Activated naive CD4-positive, alpha-beta T cell treated with anti-CD3 and anti-CD28 coated beads, Interleukin-2, amount 10 ng/mL, durations not matched to agents 7 days and 5 days (primary cell): Measurements from ENCODE around the gene MAN2C1.
A peak's percentile ranks its signal among the peaks of the same experiment; 100 is the strongest.
"Not testable (repeated sequence)": the region's sequence is repeated elsewhere in the genome, so short reads cannot be mapped to it uniquely, and the experiment has no call there.

ENCODE experiments used
- CTCF ChIA-PET: fragments of 350-600 bp; sonication (Branson Sonifier 250); formaldehyde crosslinking; loops from one replicate; lab custom pipeline; 2021; ENCODE audit warnings: antibody characterized with exemption; lab: Charles Lee
- DNase-seq: peaks from one replicate; pipeline ENCODE4 v3.0.0-alpha.2; 2020
- H3K27ac Mint-ChIP-seq: one replicate; pipeline ENCODE4 v1.8.0; 2021; ENCODE audit warnings: mild to moderate bottlenecking, moderate library complexity, mixed read lengths
- H3K27me3 Mint-ChIP-seq: one replicate; pipeline ENCODE4 v1.8.0; 2021; ENCODE audit warnings: mild to moderate bottlenecking, mixed read lengths
- H3K36me3 Mint-ChIP-seq: one replicate; pipeline ENCODE4 v1.8.0; 2021; ENCODE audit warnings: mixed read lengths
- H3K4me1 Mint-ChIP-seq: one replicate; pipeline ENCODE4 v1.8.0; 2021; ENCODE audit warnings: mixed read lengths
- H3K4me3 Mint-ChIP-seq: one replicate; pipeline ENCODE4 v1.8.0; 2021; ENCODE audit warnings: mild to moderate bottlenecking, moderate library complexity, mixed read lengths
- H3K9me3 Mint-ChIP-seq: one replicate; pipeline ENCODE4 v1.8.0; 2021; ENCODE audit warnings: mixed read lengths

The MAN2C1 gene

GRCh38 chr15:75367913-75368688 is at the start of gene MAN2C1:
TSS of gene MAN2C1 (minus strand) at chr15:75368607. CDS start at chr15:75368583, 24 bp downstream.
- peak; percentile 96 for DNase-seq
- Mint-ChIP-seq H3K27ac (peak within 1 kb of the TSS; percentile 97), H3K4me3 (peak within 1 kb of the TSS; percentile 88), H3K36me3 (peaks cover 45% of the 10 kb centered on the region), H3K9me3 (no peaks in the 10 kb centered on the region), H3K27me3 (peaks cover 3% of the 10 kb centered on the region), H3K4me1 (peaks cover 30% of the 10 kb centered on the region)
- CTCF ChIA-PET, result interaction anchor here (0.6 to 4.3 kb wide), 37 partner anchors 9 to 433 kb away, joined by 3 to 62 read pairs (median 4); partner anchors contain the start of genes C15orf39, COMMD4, IMP3 and NEIL1

GRCh38 chr15:75416584-75416983 is 48.2 kb upstream of the MAN2C1 start:
- Mint-ChIP-seq H3K36me3 (peaks cover 45% of the 10 kb centered on the region), H3K9me3 (no peaks in the 10 kb centered on the region), H3K4me3 (no peak overlapping the region), H3K27me3 (no peaks in the 10 kb centered on the region), H3K27ac (peak overlapping the region; percentile 54), H3K4me1 (no peaks in the 10 kb centered on the region)
- CTCF ChIA-PET, result no interaction called here
- DNase-seq, result no peak

- Mint-ChIP-seq H3K36me3 (peaks cover 72% of the 10 kb centered on the region), H3K4me3 (no peak overlapping the region), H3K9me3 (no peaks in the 10 kb centered on the region), H3K27me3 (no peaks in the 10 kb centered on the region), H3K27ac (no peak overlapping the region), H3K4me1 (peaks cover 2% of the 10 kb centered on the region)
- CTCF ChIA-PET, result no interaction called here
- DNase-seq, result no peak
Measured at GRCh38 chr15:75410196-75410595, 41.8 kb upstream of the MAN2C1 start.

GRCh38 chr15:75407083-75407482 is 38.7 kb upstream of the MAN2C1 start:
- Mint-ChIP-seq H3K9me3 (no peaks in the 10 kb centered on the region), H3K36me3 (peaks cover 63% of the 10 kb centered on the region), H3K27ac (no peak overlapping the region), H3K27me3 (no peaks in the 10 kb centered on the region), H3K4me1 (peaks cover 2% of the 10 kb centered on the region), H3K4me3 (no peak overlapping the region)
- CTCF ChIA-PET, result no interaction called here
- no peak for DNase-seq

GRCh38 chr15:75403892-75404291 is 35.5 kb upstream of the MAN2C1 start:
- Mint-ChIP-seq H3K4me3 (no peak overlapping the region), H3K4me1 (peaks cover 2% of the 10 kb centered on the region), H3K27me3 (no peaks in the 10 kb centered on the region), H3K27ac (no peak overlapping the region), H3K36me3 (peaks cover 54% of the 10 kb centered on the region), H3K9me3 (no peaks in the 10 kb centered on the region)
- no peak for DNase-seq
- CTCF ChIA-PET, result interaction anchor here (0.8 to 0.9 kb wide), 2 partner anchors 34 to 63 kb away, joined by 3 to 4 read pairs; no protein-coding TSS in a partner anchor

- Mint-ChIP-seq H3K27me3 (no peaks in the 10 kb centered on the region), H3K36me3 (peaks cover 62% of the 10 kb centered on the region), H3K4me1 (no peaks in the 10 kb centered on the region), H3K9me3 (no peaks in the 10 kb centered on the region), H3K27ac (no peak overlapping the region), H3K4me3 (no peak overlapping the region)
- DNase-seq, result no peak
- CTCF ChIA-PET, result interaction anchor here (0.8 kb wide), 1 partner anchor 30 kb away, joined by 4 read pairs; no protein-coding TSS in a partner anchor
Measured at GRCh38 chr15:75397494-75397893, 29.1 kb upstream of the MAN2C1 start.

GRCh38 chr15:75389791-75390382 is 21.5 kb upstream of the MAN2C1 start:
- peaks cover 6% of the 10 kb centered on the region for H3K4me1 Mint-ChIP-seq
- H3K4me3 Mint-ChIP-seq, result no peak overlapping the region

GRCh38 chr15:75383986-75384385 is 15.6 kb upstream of the MAN2C1 start:
- DNase-seq, H3K4me1 Mint-ChIP-seq, H3K27me3 Mint-ChIP-seq, H3K9me3 Mint-ChIP-seq, CTCF ChIA-PET, H3K4me3 Mint-ChIP-seq, H3K27ac Mint-ChIP-seq: not testable (repeated sequence)
- peaks cover 62% of the 10 kb centered on the region for H3K36me3 Mint-ChIP-seq

More at GRCh38 chr15:75389791-75390382, 21.5 kb upstream of the MAN2C1 start:
- H3K27ac Mint-ChIP-seq, result no peak overlapping the region
- no peaks in the 10 kb centered on the region for H3K27me3 Mint-ChIP-seq
- CTCF ChIA-PET, result interaction anchor here (0.8 to 2.0 kb wide), 2 partner anchors 22 to 119 kb away, joined by 3 to 8 read pairs; partner anchors contain the start of gene MAN2C1
- no peaks in the 10 kb centered on the region for H3K9me3 Mint-ChIP-seq
- peaks cover 59% of the 10 kb centered on the region for H3K36me3 Mint-ChIP-seq
- DNase-seq, result no peak

GRCh38 chr15:75380773-75381172 is 12.4 kb upstream of the MAN2C1 start:
- Mint-ChIP-seq H3K27ac (no peak overlapping the region), H3K36me3 (peaks cover 59% of the 10 kb centered on the region), H3K4me1 (peaks cover 3% of the 10 kb centered on the region), H3K9me3 (no peaks in the 10 kb centered on the region), H3K27me3 (no peaks in the 10 kb centered on the region), H3K4me3 (no peak overlapping the region)
- DNase-seq, result no peak
- CTCF ChIA-PET, result interaction anchor here (1.2 to 1.9 kb wide), 2 partner anchors 13 kb away, joined by 3 to 8 read pairs; partner anchors contain the start of gene MAN2C1

- H3K4me3 Mint-ChIP-seq, result no peak overlapping the region
- CTCF ChIA-PET, result no interaction called here
- H3K27ac Mint-ChIP-seq, result peak overlapping the region; percentile 65
Measured at GRCh38 chr15:75371901-75372688, 3.7 kb upstream of the MAN2C1 start.

GRCh38 chr15:75371486-75371885 is 3.1 kb upstream of the MAN2C1 start:
- peaks cover 60% of the 10 kb centered on the region for H3K36me3 Mint-ChIP-seq
- H3K4me3 Mint-ChIP-seq, result no peak overlapping the region
- H3K4me1 Mint-ChIP-seq, result peaks cover 30% of the 10 kb centered on the region
- no peaks in the 10 kb centered on the region for H3K9me3 Mint-ChIP-seq
- DNase-seq, result no peak
- CTCF ChIA-PET, result no interaction called here
- H3K27ac Mint-ChIP-seq, result no peak overlapping the region
- peaks cover 3% of the 10 kb centered on the region for H3K27me3 Mint-ChIP-seq

More at GRCh38 chr15:75371901-75372688, 3.7 kb upstream of the MAN2C1 start:
- H3K27me3 Mint-ChIP-seq, result peaks cover 3% of the 10 kb centered on the region
- H3K36me3 Mint-ChIP-seq, result peaks cover 60% of the 10 kb centered on the region
- H3K9me3 Mint-ChIP-seq, result no peaks in the 10 kb centered on the region
- peaks cover 24% of the 10 kb centered on the region for H3K4me1 Mint-ChIP-seq
- no peak for DNase-seq

GRCh38 chr15:75369897-75370581 is 1.6 kb upstream of the MAN2C1 start:
- no peak for DNase-seq
- Mint-ChIP-seq H3K36me3 (peaks cover 48% of the 10 kb centered on the region), H3K4me1 (peaks cover 30% of the 10 kb centered on the region), H3K9me3 (no peaks in the 10 kb centered on the region), H3K27me3 (peaks cover 3% of the 10 kb centered on the region), H3K27ac (peak overlapping the region; percentile 97), H3K4me3 (peak overlapping the region; percentile 88)
- CTCF ChIA-PET, result interaction anchor here (1.0 to 4.3 kb wide), 5 partner anchors 34 to 363 kb away, joined by 3 to 62 read pairs (median 4); partner anchors contain the start of gene IMP3

- Mint-ChIP-seq H3K36me3 (peaks cover 45% of the 10 kb centered on the region), H3K9me3 (no peaks in the 10 kb centered on the region), H3K4me3 (peak overlapping the region; percentile 88), H3K27me3 (peaks cover 3% of the 10 kb centered on the region), H3K4me1 (peaks cover 30% of the 10 kb centered on the region), H3K27ac (peak overlapping the region; percentile 97)
- CTCF ChIA-PET, result interaction anchor here (1.0 to 4.3 kb wide), 18 partner anchors 11 to 364 kb away, joined by 3 to 62 read pairs (median 7); partner anchors contain the start of genes IMP3, NEIL1 and SNX33
- peak; percentile 38 for DNase-seq
Measured at GRCh38 chr15:75368689-75369239, 357 bp upstream of the MAN2C1 start.
